ENCODE results near the gene NECAB2.

Gene NECAB2

GRCh38 chr16:83975590-83976260 lies 7.7 kb downstream of the NECAB2 start:
- Histone ChIP-seq H3K4me1 (ENCODE audit: control insufficient read depth, insufficient read depth, low read length) (no peaks in the 10 kb centered on the region; the same call in 1 of the 2 replicates), H3K9me3 (ENCODE audit: control insufficient read depth, insufficient read depth, low read length) (no peaks in the 10 kb centered on the region), H3K4me3 (ENCODE audit: low read length) (no peak overlapping the region), H3K27me3 (ENCODE audit: control insufficient read depth, insufficient read depth, low read length) (no peaks in the 10 kb centered on the region), H3K36me3 (ENCODE audit: control insufficient read depth, insufficient read depth, low read length) (no peaks in the 10 kb centered on the region), H3K27ac (ENCODE audit: low read length) (no peak overlapping the region)
- DNase-seq (ENCODE audit: low read depth, low spot score) = no peak
- WGBS (ENCODE audit: insufficient coverage, insufficient read length) = no CpG with 5 or more reads among the region's 15 CpGs

DNA sequence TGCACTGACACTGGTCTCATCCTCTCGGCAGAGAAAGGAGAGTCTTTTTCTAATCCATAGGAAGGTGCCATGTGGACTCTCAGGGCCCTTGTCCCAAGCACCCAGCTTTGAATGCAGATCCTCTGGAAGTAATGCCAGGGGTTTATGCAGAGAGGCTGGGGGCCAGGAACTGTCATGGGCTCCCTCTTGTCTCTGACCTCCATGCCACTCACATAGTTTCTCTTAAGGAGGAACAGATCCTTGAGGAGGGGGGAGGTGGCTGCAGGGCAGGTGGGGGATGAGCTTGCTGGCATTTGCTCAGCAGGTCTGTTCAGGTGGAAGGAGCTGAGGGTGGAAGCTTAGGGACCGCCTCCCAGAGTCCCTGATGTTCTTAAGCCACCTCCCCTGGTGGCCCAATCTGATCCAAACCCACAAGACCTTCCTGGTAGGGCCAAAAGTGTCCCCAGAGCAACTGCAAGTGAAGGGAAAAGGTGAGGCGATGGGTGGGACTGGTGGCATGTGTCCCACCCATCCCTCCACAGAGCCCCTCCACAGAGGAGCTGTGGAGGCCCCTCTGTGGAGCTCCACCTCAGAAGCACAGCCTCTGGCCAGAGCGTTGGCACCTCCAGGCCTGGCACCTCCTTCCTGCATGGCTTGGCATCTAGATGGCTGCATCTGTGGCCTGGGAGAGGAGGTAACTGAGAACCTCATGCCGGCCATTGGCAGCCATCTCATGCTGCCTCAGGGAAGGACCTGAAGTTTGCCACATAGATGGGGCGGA lies 9.2 kb downstream of the NECAB2 start:
- DNase-seq (ENCODE audit: low read depth, low spot score) = no peak
- Histone ChIP-seq H3K36me3 (ENCODE audit: control insufficient read depth, insufficient read depth, low read length) (no peaks in the 10 kb centered on the region), H3K27me3 (ENCODE audit: control insufficient read depth, insufficient read depth, low read length) (no peaks in the 10 kb centered on the region), H3K4me1 (ENCODE audit: control insufficient read depth, insufficient read depth, low read length) (no peaks in the 10 kb centered on the region), H3K4me3 (ENCODE audit: low read length) (no peak overlapping the region), H3K9me3 (ENCODE audit: control insufficient read depth, insufficient read depth, low read length) (no peaks in the 10 kb centered on the region), H3K27ac (ENCODE audit: low read length) (no peak overlapping the region)
- WGBS (ENCODE audit: insufficient coverage, insufficient read length) = no CpG with 5 or more reads among the region's 6 CpGs

GRCh38 chr16:83978401-83978904 lies 10.4 kb downstream of the NECAB2 start:
- H3K4me3 ChIP-seq (ENCODE audit: low read length) = no peak overlapping the region

DNA sequence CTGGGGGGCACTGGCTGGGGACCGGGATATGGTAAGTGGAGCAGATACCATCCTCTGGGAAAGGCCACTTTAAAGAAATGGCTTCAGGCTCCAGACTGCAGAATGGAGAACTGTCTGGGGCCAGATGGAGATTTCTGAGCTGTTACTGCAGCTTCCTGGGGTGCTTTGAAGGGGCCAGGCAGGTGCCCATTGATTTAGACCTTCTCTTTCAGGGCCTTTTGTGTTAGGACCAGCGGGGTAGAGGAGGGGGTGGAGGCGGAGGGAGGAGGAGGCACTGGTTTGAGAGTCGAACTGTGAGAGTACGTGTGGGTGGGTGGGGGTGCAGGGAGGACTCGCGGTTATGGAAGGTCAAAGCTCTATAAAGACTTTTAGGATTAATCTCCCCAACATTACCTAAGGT lies 11.4 kb downstream of the NECAB2 start:
- DNase-seq (ENCODE audit: low read depth, low spot score) = no peak

More at GRCh38 chr16:83978401-83978904, 10.4 kb downstream of the NECAB2 start:
- Histone ChIP-seq H3K27me3 (ENCODE audit: control insufficient read depth, insufficient read depth, low read length) (no peaks in the 10 kb centered on the region), H3K9me3 (ENCODE audit: control insufficient read depth, insufficient read depth, low read length) (no peaks in the 10 kb centered on the region), H3K4me1 (ENCODE audit: control insufficient read depth, insufficient read depth, low read length) (no peaks in the 10 kb centered on the region), H3K36me3 (ENCODE audit: control insufficient read depth, insufficient read depth, low read length) (no peaks in the 10 kb centered on the region), H3K27ac (ENCODE audit: low read length) (no peak overlapping the region)
- DNase-seq (ENCODE audit: low read depth, low spot score) = no peak
- no CpG with 5 or more reads among the region's 5 CpGs for WGBS (ENCODE audit: insufficient coverage, insufficient read length)

DNA sequence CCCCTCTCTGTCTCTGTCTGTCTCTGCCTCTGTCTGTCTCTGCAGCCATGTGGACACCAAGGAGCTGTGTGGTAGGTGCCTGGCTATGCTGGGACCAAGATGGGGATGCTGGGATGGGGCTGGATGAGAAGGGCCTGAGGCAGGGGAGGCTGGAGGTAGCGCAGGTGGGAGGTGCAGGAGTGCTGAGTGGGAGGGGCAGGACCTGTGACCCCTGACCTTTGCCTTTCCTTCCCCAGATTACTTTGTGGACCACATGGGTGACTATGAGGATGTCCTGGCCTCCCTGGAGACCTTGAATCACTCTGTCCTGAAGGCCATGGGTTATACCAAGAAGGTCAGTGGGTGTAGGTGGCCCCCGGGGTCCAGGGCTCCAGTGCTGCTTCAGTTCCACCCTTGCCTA lies 12.8 kb downstream of the NECAB2 start:
- DNase-seq (ENCODE audit: low read depth, low spot score) = no peak
- H3K36me3 ChIP-seq (ENCODE audit: control insufficient read depth, insufficient read depth, low read length) = no peaks in the 10 kb centered on the region
- no peaks in the 10 kb centered on the region for H3K9me3 ChIP-seq (ENCODE audit: control insufficient read depth, insufficient read depth, low read length)
- H3K4me1 ChIP-seq (ENCODE audit: control insufficient read depth, insufficient read depth, low read length) = no peaks in the 10 kb centered on the region
- H3K27ac ChIP-seq (ENCODE audit: low read length) = no peak overlapping the region
- no peak overlapping the region for H3K4me3 ChIP-seq (ENCODE audit: low read length)
- H3K27me3 ChIP-seq (ENCODE audit: control insufficient read depth, insufficient read depth, low read length) = no peaks in the 10 kb centered on the region
- WGBS (ENCODE audit: insufficient coverage, insufficient read length) = no CpG with 5 or more reads among the region's 2 CpGs

More for the DNA sequence above, 11.4 kb downstream of the NECAB2 start:
- H3K4me3 ChIP-seq (ENCODE audit: low read length) = no peak overlapping the region
- no CpG with 5 or more reads among the region's 7 CpGs for WGBS (ENCODE audit: insufficient coverage, insufficient read length)
- H3K27ac ChIP-seq (ENCODE audit: low read length) = no peak overlapping the region
- no peaks in the 10 kb centered on the region for H3K9me3 ChIP-seq (ENCODE audit: control insufficient read depth, insufficient read depth, low read length)
- H3K4me1 ChIP-seq (ENCODE audit: control insufficient read depth, insufficient read depth, low read length) = no peaks in the 10 kb centered on the region
- no peaks in the 10 kb centered on the region for H3K36me3 ChIP-seq (ENCODE audit: control insufficient read depth, insufficient read depth, low read length)
- no peaks in the 10 kb centered on the region for H3K27me3 ChIP-seq (ENCODE audit: control insufficient read depth, insufficient read depth, low read length)

DNA sequence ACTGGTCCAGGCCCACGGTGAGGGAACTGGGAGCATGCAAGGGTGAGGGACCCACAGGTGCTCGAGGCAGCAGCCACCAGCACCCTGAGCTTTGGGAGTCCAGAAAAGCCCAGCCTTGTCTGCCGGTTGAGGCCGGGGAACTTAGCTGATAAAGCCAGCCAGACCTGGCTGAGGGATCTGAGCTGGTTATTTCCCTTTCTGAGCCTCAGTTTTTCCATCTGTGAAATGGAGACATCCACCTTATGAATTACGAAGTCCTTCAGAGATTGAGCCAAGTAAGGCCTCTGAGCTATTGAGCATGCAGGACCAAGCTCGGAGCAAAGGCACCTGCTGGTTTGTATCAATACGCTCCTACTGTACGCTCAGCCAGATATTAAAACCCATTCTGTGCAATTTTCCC lies 13.8 kb downstream of the NECAB2 start:
- no peaks in the 10 kb centered on the region for H3K36me3 ChIP-seq (ENCODE audit: control insufficient read depth, insufficient read depth, low read length)
- H3K27ac ChIP-seq (ENCODE audit: low read length) = no peak overlapping the region
- H3K4me3 ChIP-seq (ENCODE audit: low read length) = no peak overlapping the region
- H3K27me3 ChIP-seq (ENCODE audit: control insufficient read depth, insufficient read depth, low read length) = no peaks in the 10 kb centered on the region
- WGBS (ENCODE audit: insufficient coverage, insufficient read length) = no CpG with 5 or more reads among the region's 8 CpGs
- no peaks in the 10 kb centered on the region for H3K4me1 ChIP-seq (ENCODE audit: control insufficient read depth, insufficient read depth, low read length)
- no peaks in the 10 kb centered on the region for H3K9me3 ChIP-seq (ENCODE audit: control insufficient read depth, insufficient read depth, low read length)
- no peak for DNase-seq (ENCODE audit: low read depth, low spot score)

GRCh38 chr16:83983491-83983890 lies 15.4 kb downstream of the NECAB2 start:
- H3K4me3 ChIP-seq (ENCODE audit: low read length) = no peak overlapping the region
- H3K9me3 ChIP-seq (ENCODE audit: control insufficient read depth, insufficient read depth, low read length) = no peaks in the 10 kb centered on the region
- DNase-seq (ENCODE audit: low read depth, low spot score) = no peak
- no peaks in the 10 kb centered on the region for H3K27me3 ChIP-seq (ENCODE audit: control insufficient read depth, insufficient read depth, low read length)
- H3K36me3 ChIP-seq (ENCODE audit: control insufficient read depth, insufficient read depth, low read length) = no peaks in the 10 kb centered on the region
- H3K4me1 ChIP-seq (ENCODE audit: control insufficient read depth, insufficient read depth, low read length) = no peaks in the 10 kb centered on the region
- WGBS (ENCODE audit: insufficient coverage, insufficient read length) = no CpG with 5 or more reads among the region's 4 CpGs
- H3K27ac ChIP-seq (ENCODE audit: low read length) = no peak overlapping the region

DNA sequence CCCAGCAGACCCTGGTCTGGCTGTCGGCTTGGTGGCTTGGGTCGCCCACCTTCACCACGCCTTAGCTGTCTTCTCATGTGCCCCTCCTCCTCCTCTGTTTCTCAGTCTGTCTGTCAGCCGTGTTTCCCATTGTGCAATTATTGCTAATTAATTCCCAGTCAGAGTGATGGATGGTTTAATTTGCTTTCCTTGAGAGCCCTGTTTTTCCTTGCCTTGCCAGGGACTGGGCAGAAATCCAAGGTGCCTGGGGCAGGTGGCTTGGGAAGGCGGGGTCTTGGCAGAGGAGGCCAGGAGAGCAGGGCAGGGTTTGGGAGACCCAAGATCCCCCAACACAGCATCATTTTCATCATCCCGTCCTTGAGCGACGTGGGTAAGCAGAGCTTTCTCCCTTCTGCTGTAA lies 21.3 kb downstream of the NECAB2 start:
- Histone ChIP-seq H3K27ac (ENCODE audit: low read length) (no peak overlapping the region), H3K27me3 (ENCODE audit: control insufficient read depth, insufficient read depth, low read length) (no peaks in the 10 kb centered on the region), H3K4me1 (ENCODE audit: control insufficient read depth, insufficient read depth, low read length) (no peaks in the 10 kb centered on the region), H3K4me3 (ENCODE audit: low read length) (no peak overlapping the region), H3K9me3 (ENCODE audit: control insufficient read depth, insufficient read depth, low read length) (no peaks in the 10 kb centered on the region), H3K36me3 (ENCODE audit: control insufficient read depth, insufficient read depth, low read length) (no peaks in the 10 kb centered on the region)
- DNase-seq (ENCODE audit: low read depth, low spot score) = no peak
- WGBS (ENCODE audit: insufficient coverage, insufficient read length) = no CpG with 5 or more reads among the region's 8 CpGs

- WGBS (ENCODE audit: insufficient coverage, insufficient read length) = no CpG with 5 or more reads among the region's 11 CpGs
- Histone ChIP-seq H3K27me3 (ENCODE audit: control insufficient read depth, insufficient read depth, low read length) (no peaks in the 10 kb centered on the region), H3K9me3 (ENCODE audit: control insufficient read depth, insufficient read depth, low read length) (no peaks in the 10 kb centered on the region), H3K4me3 (ENCODE audit: low read length) (no peak overlapping the region), H3K36me3 (ENCODE audit: control insufficient read depth, insufficient read depth, low read length) (no peaks in the 10 kb centered on the region), H3K27ac (ENCODE audit: low read length) (no peak overlapping the region), H3K4me1 (ENCODE audit: control insufficient read depth, insufficient read depth, low read length) (no peaks in the 10 kb centered on the region)
- no peak for DNase-seq (ENCODE audit: low read depth, low spot score)
These were observed 22.4 kb downstream of the NECAB2 start for GRCh38 chr16:83990492-83990891.

DNA sequence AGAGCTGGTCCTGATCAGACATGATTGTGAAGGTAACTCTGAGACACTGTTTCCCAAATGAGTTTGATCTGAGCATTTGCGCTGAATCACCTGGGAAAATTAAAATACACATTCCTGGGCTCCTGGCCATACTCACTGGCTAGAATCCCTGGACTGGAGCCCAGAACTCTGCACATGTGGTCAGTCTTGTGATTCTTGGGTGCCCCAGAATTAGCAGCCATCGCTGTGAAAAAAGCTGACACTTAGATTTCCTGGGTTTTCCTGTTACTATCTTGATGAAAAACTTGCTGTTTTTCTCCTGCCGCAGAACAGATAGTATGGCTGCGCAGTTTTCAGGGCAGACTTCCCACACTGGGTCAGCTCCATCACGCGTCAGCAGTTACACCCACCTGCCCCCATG lies 24.6 kb downstream of the NECAB2 start:
- Histone ChIP-seq H3K36me3 (ENCODE audit: control insufficient read depth, insufficient read depth, low read length) (no peaks in the 10 kb centered on the region), H3K4me1 (ENCODE audit: control insufficient read depth, insufficient read depth, low read length) (no peaks in the 10 kb centered on the region), H3K9me3 (ENCODE audit: control insufficient read depth, insufficient read depth, low read length) (no peaks in the 10 kb centered on the region), H3K27ac (ENCODE audit: low read length) (no peak overlapping the region), H3K4me3 (ENCODE audit: low read length) (no peak overlapping the region), H3K27me3 (ENCODE audit: control insufficient read depth, insufficient read depth, low read length) (no peaks in the 10 kb centered on the region)
- no CpG with 5 or more reads among the region's 6 CpGs for WGBS (ENCODE audit: insufficient coverage, insufficient read length)
- no peak for DNase-seq (ENCODE audit: low read depth, low spot score)

Measured in iPS DF 6.9 (cell line).